ENCODE measurements around the gene GAB3. TPM values are rescaled to one million over a fixed set of nuclear protein-coding genes. Genes with fewer than 3 reads are reported as not detected.
"Not testable (repeated sequence)": the region's sequence is repeated elsewhere in the genome, so short reads cannot be mapped to it uniquely, and the experiment has no call there.

Gene GAB3
- total RNA-seq, 1 donor from 2014 or later: 0.67 TPM

- Mint-ChIP-seq H3K4me3 (no peak overlapping the region), H3K27ac (no peak overlapping the region), H3K9me3 (no peaks in the 10 kb centered on the region), H3K27me3 (ENCODE audit: low read depth) (no peaks in the 10 kb centered on the region), H3K36me3 (no peaks in the 10 kb centered on the region), H3K4me1 (no peaks in the 10 kb centered on the region)
- TF ChIP-seq CTCF (IDR thresholded peaks at IDR 0.05; ENCODE audit: unreplicated experiment): no peak
- no peak for DNase-seq (ENCODE audit: low spot score in 2 of 2, unreplicated experiment in 2 of 2)
Observed at GRCh38 chrX:154648931-154649330, 101.9 kb downstream of the GAB3 start.

GRCh38 chrX:154645745-154646378, 105.0 kb downstream of the GAB3 start:
- H3K27ac Mint-ChIP-seq; H3K27me3 Mint-ChIP-seq (ENCODE audit: low read depth); H3K36me3 Mint-ChIP-seq; DNase-seq (ENCODE audit: low spot score in 2 of 2, unreplicated experiment in 2 of 2); H3K9me3 Mint-ChIP-seq; H3K4me1 Mint-ChIP-seq; H3K4me3 Mint-ChIP-seq: not testable (repeated sequence)

DNA sequence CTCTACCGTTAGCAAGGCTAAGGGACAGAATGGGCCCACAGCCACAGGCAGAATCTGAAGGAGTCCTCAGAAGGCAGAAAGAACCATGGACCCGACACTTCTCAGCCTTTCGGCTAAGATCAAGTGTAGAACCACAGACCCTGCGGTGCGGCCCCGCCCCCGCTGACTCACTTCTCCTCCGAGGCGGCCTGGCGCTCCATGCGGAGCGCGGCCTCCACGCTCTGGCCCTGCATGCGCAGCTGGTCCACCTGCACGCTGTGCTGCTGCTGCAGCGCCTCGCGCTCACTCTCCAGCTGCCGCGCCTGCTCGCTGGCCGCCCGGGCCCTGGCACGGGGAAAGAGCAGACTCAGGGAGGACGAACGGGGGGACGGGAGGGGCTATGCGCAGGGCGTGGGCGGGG, 107.2 kb downstream of the GAB3 start:
- not testable (repeated sequence) for H3K27ac Mint-ChIP-seq; H3K4me3 Mint-ChIP-seq; H3K4me1 Mint-ChIP-seq; H3K36me3 Mint-ChIP-seq; H3K27me3 Mint-ChIP-seq (ENCODE audit: low read depth); DNase-seq (ENCODE audit: low spot score in 2 of 2, unreplicated experiment in 2 of 2); H3K9me3 Mint-ChIP-seq

- not testable (repeated sequence) for H3K9me3 Mint-ChIP-seq; H3K27me3 Mint-ChIP-seq (ENCODE audit: low read depth); H3K4me3 Mint-ChIP-seq; H3K36me3 Mint-ChIP-seq; H3K4me1 Mint-ChIP-seq; H3K27ac Mint-ChIP-seq; DNase-seq (ENCODE audit: low spot score in 2 of 2, unreplicated experiment in 2 of 2)
Observed at GRCh38 chrX:154641740-154642139, 109.1 kb downstream of the GAB3 start.

GRCh38 chrX:154633661-154634060, 117.2 kb downstream of the GAB3 start:
- H3K4me3 Mint-ChIP-seq; H3K9me3 Mint-ChIP-seq; H3K36me3 Mint-ChIP-seq; H3K4me1 Mint-ChIP-seq; H3K27ac Mint-ChIP-seq; H3K27me3 Mint-ChIP-seq (ENCODE audit: low read depth); DNase-seq (ENCODE audit: low spot score in 2 of 2, unreplicated experiment in 2 of 2): not testable (repeated sequence)

DNA sequence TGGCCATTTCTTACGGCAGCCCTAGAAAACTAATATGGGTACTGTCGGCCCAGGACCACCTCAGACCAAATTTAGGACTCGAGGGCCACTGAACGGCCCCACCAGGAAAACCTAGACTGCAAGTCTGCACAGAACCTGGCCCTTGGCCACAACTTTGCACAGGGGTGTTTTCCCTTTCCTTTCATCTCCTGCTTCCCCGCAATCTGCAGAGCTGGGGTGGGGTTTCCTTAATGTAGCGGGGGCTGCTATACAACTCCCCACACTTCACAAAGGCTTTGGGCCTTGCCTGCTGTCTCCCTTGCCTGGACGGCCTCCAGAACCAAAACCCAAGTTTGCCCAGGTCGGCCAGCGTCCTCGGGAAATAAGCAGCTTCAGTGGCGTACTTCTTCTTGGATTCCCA, 119.9 kb downstream of the GAB3 start:
- H3K4me1 Mint-ChIP-seq; H3K27me3 Mint-ChIP-seq (ENCODE audit: low read depth); H3K9me3 Mint-ChIP-seq; DNase-seq (ENCODE audit: low spot score in 2 of 2, unreplicated experiment in 2 of 2); H3K27ac Mint-ChIP-seq; H3K4me3 Mint-ChIP-seq; H3K36me3 Mint-ChIP-seq: not testable (repeated sequence)

DNA sequence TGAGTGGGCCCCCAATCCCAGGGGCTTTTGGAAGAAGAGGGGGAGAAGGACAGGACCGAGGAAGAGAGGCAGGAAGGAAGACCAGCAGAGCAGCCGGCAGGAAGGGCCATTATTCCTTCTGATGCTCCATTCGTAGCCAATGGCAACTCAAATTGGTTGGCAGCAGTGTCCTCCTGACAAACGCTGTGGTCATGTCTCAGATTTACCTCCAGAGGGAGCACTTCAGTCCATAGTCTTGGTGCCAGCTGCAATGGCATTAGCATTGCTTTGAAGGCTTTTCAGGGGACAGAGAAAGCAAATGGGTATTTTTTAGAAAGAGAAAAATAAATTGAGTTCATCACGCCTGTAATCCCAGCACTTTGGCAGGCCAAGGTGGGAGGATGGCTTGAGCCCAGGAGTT, 121.9 kb downstream of the GAB3 start:
- DNase-seq (ENCODE audit: low spot score in 2 of 2, unreplicated experiment in 2 of 2); H3K9me3 Mint-ChIP-seq; H3K27ac Mint-ChIP-seq; H3K36me3 Mint-ChIP-seq; H3K4me3 Mint-ChIP-seq; H3K27me3 Mint-ChIP-seq (ENCODE audit: low read depth); H3K4me1 Mint-ChIP-seq: not testable (repeated sequence)

Other genes with a start within 250 kb of the GAB3 start
- 39.1 to 42.9 TPM (median 41.1 TPM) in 3 replicates for gene FAM3A, start 234.8 kb downstream of the GAB3 start, total RNA-seq
- gene G6PD, start 204.2 kb downstream of the GAB3 start, total RNA-seq: 54.4 to 56.5 TPM (median 55.8 TPM) in 3 replicates
- 19.1 to 20.6 TPM (median 19.1 TPM) in 3 replicates for gene IKBKG, start 203.5 kb downstream of the GAB3 start, total RNA-seq
- gene CTAG1A, start 165.9 kb downstream of the GAB3 start, total RNA-seq: not detected in 3 replicates
- gene CTAG1B, start 131.8 kb downstream of the GAB3 start, total RNA-seq: not detected in 3 replicates
- gene CTAG2, start 97.5 kb downstream of the GAB3 start, total RNA-seq: not detected in 3 replicates
- 61.4 to 66.2 TPM (median 64.2 TPM) in 3 replicates for gene DKC1, start 11.8 kb upstream of the GAB3 start, total RNA-seq
- 9.2 to 10.4 TPM (median 10.4 TPM) in 3 replicates for gene MPP1, start 54.4 kb upstream of the GAB3 start, total RNA-seq
- not detected in 3 replicates for gene SMIM9, start 83.6 kb upstream of the GAB3 start, total RNA-seq
- gene F8A1, start 135.3 kb upstream of the GAB3 start, total RNA-seq: 14.7 to 16.0 TPM (median 15.6 TPM) in 3 replicates

Measured in mesothelial cell of epicardium (in vitro differentiated cells).